Measurements from ENCODE around the gene RGS7BP.

DNA sequence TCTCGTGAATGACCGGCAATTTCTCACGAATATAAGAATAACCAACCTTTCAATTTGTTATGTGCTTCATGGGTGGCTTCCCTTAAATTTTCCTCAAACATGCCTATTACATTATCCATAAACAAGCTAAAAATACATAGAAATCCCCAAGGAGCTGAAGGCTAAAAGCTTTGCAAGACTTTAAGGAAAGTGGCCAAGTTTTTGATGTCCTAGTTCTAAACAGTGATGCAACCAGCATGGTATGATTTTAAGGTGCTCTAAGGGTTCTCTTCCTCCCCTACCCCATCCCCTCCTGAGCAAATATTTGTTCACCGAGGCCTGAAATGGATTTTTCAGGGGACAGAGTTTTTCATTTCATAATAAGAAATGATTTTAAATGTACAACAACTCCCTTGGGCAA is 79.8 kb downstream of the RGS7BP start:
- TF ChIP-seq, protein P1, sequence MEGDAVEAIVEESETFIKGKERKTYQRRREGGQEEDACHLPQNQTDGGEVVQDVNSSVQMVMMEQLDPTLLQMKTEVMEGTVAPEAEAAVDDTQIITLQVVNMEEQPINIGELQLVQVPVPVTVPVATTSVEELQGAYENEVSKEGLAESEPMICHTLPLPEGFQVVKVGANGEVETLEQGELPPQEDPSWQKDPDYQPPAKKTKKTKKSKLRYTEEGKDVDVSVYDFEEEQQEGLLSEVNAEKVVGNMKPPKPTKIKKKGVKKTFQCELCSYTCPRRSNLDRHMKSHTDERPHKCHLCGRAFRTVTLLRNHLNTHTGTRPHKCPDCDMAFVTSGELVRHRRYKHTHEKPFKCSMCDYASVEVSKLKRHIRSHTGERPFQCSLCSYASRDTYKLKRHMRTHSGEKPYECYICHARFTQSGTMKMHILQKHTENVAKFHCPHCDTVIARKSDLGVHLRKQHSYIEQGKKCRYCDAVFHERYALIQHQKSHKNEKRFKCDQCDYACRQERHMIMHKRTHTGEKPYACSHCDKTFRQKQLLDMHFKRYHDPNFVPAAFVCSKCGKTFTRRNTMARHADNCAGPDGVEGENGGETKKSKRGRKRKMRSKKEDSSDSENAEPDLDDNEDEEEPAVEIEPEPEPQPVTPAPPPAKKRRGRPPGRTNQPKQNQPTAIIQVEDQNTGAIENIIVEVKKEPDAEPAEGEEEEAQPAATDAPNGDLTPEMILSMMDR (IDR thresholded peaks at IDR 0.05) = no peak
- TF ChIP-seq EZH2phosphoT487 (IDR thresholded peaks at IDR 0.05) (no peak), EZH2 (IDR thresholded peaks at IDR 0.05) (no peak)
